ENCODE data around the gene LRP1B. TPM values are rescaled to one million over a fixed set of nuclear protein-coding genes. Genes with fewer than 3 reads are reported as not detected.

Gene LRP1B
- total RNA-seq, 2 donors from 2014 or later: 0.79 to 1.8 TPM

- Histone ChIP-seq H3K4me3 (ENCODE audit: low read length) (no peak overlapping the region), H3K36me3 (ENCODE audit: control insufficient read depth, insufficient read depth, low read length) (no peaks in the 10 kb centered on the region), H3K9ac (ENCODE audit: extremely low read depth, low read length, poor library complexity, severe bottlenecking) (no peak overlapping the region), H3K9me3 (ENCODE audit: control insufficient read depth, low read length) (no peaks in the 10 kb centered on the region), H3K27me3 (ENCODE audit: control insufficient read depth, insufficient read depth, low read length, poor library complexity, severe bottlenecking) (no peaks in the 10 kb centered on the region), H3K27ac (ENCODE audit: low read depth, low read length) (no peak overlapping the region), H3K4me1 (ENCODE audit: control insufficient read depth, insufficient read depth, low read length) (no peaks in the 10 kb centered on the region)
- Mint-ChIP-seq H3K4me1 (no peaks in the 10 kb centered on the region), H3K9me3 (no peaks in the 10 kb centered on the region), H3K36me3 (ENCODE audit: low read depth) (no peaks in the 10 kb centered on the region), H3K4me3 (no peak overlapping the region), H3K27ac (no peak overlapping the region), H3K27me3 (ENCODE audit: insufficient read depth) (no peaks in the 10 kb centered on the region)
- WGBS, 2 experiments (ENCODE audit: insufficient coverage in 1 of 2, insufficient read length in 1 of 2): 89 to 100% methylated on average over 2 of the region's 2 CpGs
- no peak for DNase-seq
- TF ChIP-seq CTCF (conservative IDR thresholded peaks at IDR 0.05): no peak
These were observed 512.4 kb downstream of the LRP1B start for GRCh38 chr2:141618457-141618856.

GRCh38 chr2:141611981-141612380 is 518.8 kb downstream of the LRP1B start:
- no peaks in the 10 kb centered on the region for H3K27me3 Mint-ChIP-seq (ENCODE audit: insufficient read depth)
- peaks cover 11% of the 10 kb centered on the region for H3K4me1 Mint-ChIP-seq
- Histone ChIP-seq H3K9me3 (ENCODE audit: control insufficient read depth, low read length) (no peaks in the 10 kb centered on the region), H3K4me3 (ENCODE audit: low read length) (no peak overlapping the region), H3K4me1 (ENCODE audit: control insufficient read depth, insufficient read depth, low read length) (no peaks in the 10 kb centered on the region), H3K27ac (ENCODE audit: low read depth, low read length) (no peak overlapping the region), H3K9ac (ENCODE audit: extremely low read depth, low read length, poor library complexity, severe bottlenecking) (no peak overlapping the region), H3K27me3 (ENCODE audit: control insufficient read depth, insufficient read depth, low read length, poor library complexity, severe bottlenecking) (no peaks in the 10 kb centered on the region), H3K36me3 (ENCODE audit: control insufficient read depth, insufficient read depth, low read length) (no peaks in the 10 kb centered on the region)
- WGBS, 2 experiments (ENCODE audit: insufficient coverage in 1 of 2, insufficient read length in 1 of 2): 82% methylated on average over 1 of the region's 1 CpG; no CpG with 5 or more reads in 1 of the 2 experiments
- DNase-seq: no peak
- no peak for TF ChIP-seq CTCF (conservative IDR thresholded peaks at IDR 0.05)
- H3K4me3 Mint-ChIP-seq: no peak overlapping the region
- H3K27ac Mint-ChIP-seq: no peak overlapping the region
- H3K9me3 Mint-ChIP-seq: peaks cover 4% of the 10 kb centered on the region
- no peaks in the 10 kb centered on the region for H3K36me3 Mint-ChIP-seq (ENCODE audit: low read depth)

GRCh38 chr2:141611176-141611571 is 519.6 kb downstream of the LRP1B start:
- H3K9me3 ChIP-seq (ENCODE audit: control insufficient read depth, low read length): no peaks in the 10 kb centered on the region
- DNase-seq: no peak

More at GRCh38 chr2:141611176-141611571, 519.6 kb downstream of the LRP1B start:
- H3K27ac Mint-ChIP-seq: no peak overlapping the region
- peaks cover 4% of the 10 kb centered on the region for H3K9me3 Mint-ChIP-seq
- H3K36me3 ChIP-seq (ENCODE audit: control insufficient read depth, insufficient read depth, low read length): no peaks in the 10 kb centered on the region
- no peaks in the 10 kb centered on the region for H3K4me1 ChIP-seq (ENCODE audit: control insufficient read depth, insufficient read depth, low read length)
- no peak overlapping the region for H3K4me3 ChIP-seq (ENCODE audit: low read length)
- no peaks in the 10 kb centered on the region for H3K27me3 ChIP-seq (ENCODE audit: control insufficient read depth, insufficient read depth, low read length, poor library complexity, severe bottlenecking)
- peaks cover 11% of the 10 kb centered on the region for H3K4me1 Mint-ChIP-seq
- H3K4me3 Mint-ChIP-seq: no peak overlapping the region
- no peaks in the 10 kb centered on the region for H3K36me3 Mint-ChIP-seq (ENCODE audit: low read depth)
- no peak overlapping the region for H3K27ac ChIP-seq (ENCODE audit: low read depth, low read length)
- no peaks in the 10 kb centered on the region for H3K27me3 Mint-ChIP-seq (ENCODE audit: insufficient read depth)
- no peak for TF ChIP-seq CTCF (conservative IDR thresholded peaks at IDR 0.05)
- WGBS, 2 experiments (ENCODE audit: insufficient coverage in 1 of 2, insufficient read length in 1 of 2): 25% methylated on average over 1 of the region's 1 CpG; no CpG with 5 or more reads in 1 of the 2 experiments
- H3K9ac ChIP-seq (ENCODE audit: extremely low read depth, low read length, poor library complexity, severe bottlenecking): no peak overlapping the region
